ENCODE results near the gene CST9. TPM values are rescaled to one million over a fixed set of nuclear protein-coding genes. Genes with fewer than 3 reads are reported as not detected.

CST9 gene
- total RNA-seq, 2 experiments from 2014 or later = not detected

DNA sequence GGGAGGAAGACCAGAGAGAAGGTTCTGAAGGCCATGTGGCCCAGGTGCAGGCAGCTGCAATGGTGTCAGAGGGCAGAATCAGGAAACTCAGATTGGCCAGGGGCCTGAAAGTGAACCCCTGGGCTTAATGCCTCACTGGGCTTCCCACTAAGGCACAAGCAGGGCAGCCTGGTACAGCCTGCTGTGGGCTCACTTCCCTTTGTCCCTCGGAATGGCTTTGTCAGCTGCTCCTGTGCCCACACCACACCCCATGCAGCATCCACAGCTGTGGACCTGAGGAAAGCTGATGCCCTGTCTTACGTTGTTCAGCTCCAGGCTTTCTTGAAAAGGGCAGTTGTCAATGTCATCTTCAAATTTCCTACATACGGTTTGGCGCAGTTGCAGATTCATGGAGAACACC lies 2.4 kb downstream of the CST9 start:
- CTCF ChIA-PET = no interaction called here
- Mint-ChIP-seq H3K27me3 (peaks cover 3% of the 10 kb centered on the region), H3K4me1 (no peaks in the 10 kb centered on the region), H3K9me3 (no peaks in the 10 kb centered on the region), H3K27ac (no peak overlapping the region), H3K36me3 (ENCODE audit: low read depth) (no peaks in the 10 kb centered on the region), H3K4me3 (no peak overlapping the region)
- no peak for DNase-seq
- POLR2A ChIA-PET = no interaction called here

DNA sequence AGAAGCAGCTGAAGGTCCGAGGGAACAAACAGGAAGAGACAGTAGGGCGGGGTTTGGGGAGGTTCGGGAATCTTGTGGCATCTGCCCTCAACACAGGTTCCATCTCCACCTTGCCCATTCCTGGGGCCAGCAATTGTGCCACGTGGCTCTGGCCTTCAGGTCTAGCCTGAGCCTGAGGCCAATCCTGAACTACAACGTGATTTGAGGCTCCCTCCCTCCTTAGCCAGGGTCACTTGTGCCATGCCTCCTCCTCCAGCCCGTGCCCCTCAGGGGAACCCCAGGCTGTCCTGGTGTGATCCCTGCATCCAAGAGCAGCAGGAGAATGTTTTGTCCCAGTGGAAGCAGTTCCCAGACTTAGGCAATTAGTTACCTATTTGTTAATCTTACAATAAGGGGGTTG lies 3.0 kb downstream of the CST9 start:
- Mint-ChIP-seq H3K27ac (no peak overlapping the region), H3K27me3 (peaks cover 7% of the 10 kb centered on the region), H3K4me3 (no peak overlapping the region), H3K36me3 (ENCODE audit: low read depth) (no peaks in the 10 kb centered on the region), H3K9me3 (no peaks in the 10 kb centered on the region), H3K4me1 (no peaks in the 10 kb centered on the region)
- CTCF ChIA-PET = no interaction called here
- POLR2A ChIA-PET = no interaction called here
- no peak for DNase-seq

DNA sequence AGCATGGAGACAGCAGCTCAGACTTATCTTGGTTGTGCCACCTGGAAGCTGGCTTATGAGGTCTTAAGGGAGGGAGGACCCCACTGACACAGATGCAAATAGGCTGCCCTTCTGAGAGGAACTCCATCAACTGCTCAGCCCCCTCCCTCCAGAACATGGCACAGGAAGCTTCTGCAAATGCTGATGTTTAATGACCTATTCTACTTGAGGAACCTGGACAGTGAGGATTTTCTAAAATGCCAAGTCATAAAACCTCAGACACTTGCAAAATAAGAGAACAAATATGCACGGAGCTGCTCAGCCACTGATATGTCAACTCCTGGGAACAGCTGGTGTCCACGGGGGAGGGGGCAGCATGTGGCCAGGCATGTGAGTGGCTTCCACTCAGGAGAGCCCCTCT lies 3.5 kb downstream of the CST9 start:
- Mint-ChIP-seq H3K4me3 (no peak overlapping the region), H3K36me3 (ENCODE audit: low read depth) (no peaks in the 10 kb centered on the region), H3K27ac (no peak overlapping the region), H3K4me1 (no peaks in the 10 kb centered on the region), H3K9me3 (no peaks in the 10 kb centered on the region), H3K27me3 (peaks cover 11% of the 10 kb centered on the region)
- CTCF ChIA-PET = no interaction called here
- POLR2A ChIA-PET = no interaction called here
- no peak for DNase-seq

DNA sequence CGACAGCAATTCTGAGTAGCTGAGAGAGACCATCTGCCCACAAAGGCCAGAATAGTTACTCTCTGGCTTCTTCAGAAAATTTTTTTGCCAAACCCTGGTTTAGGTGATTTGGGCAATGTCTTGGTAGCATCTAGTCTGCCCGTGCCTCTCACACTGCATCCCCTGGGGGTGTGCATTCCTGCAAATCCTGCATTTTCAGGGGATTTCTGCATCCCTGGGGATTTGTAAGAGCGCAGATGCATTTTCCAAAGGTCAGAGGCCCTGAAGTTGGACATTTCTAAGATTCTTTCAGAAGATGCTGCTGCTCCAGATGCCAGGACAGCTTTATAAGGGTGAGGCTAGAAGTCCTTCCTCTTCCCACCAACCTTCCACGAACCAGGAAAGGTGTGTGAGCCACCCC lies 4.0 kb downstream of the CST9 start:
- POLR2A ChIA-PET = no interaction called here
- CTCF ChIA-PET = no interaction called here
- peaks cover 15% of the 10 kb centered on the region for H3K27me3 Mint-ChIP-seq
- no peaks in the 10 kb centered on the region for H3K4me1 Mint-ChIP-seq
- no peaks in the 10 kb centered on the region for H3K36me3 Mint-ChIP-seq (ENCODE audit: low read depth)
- no peak for DNase-seq
- H3K4me3 Mint-ChIP-seq = no peak overlapping the region
- no peak overlapping the region for H3K27ac Mint-ChIP-seq
- H3K9me3 Mint-ChIP-seq = no peaks in the 10 kb centered on the region

DNA sequence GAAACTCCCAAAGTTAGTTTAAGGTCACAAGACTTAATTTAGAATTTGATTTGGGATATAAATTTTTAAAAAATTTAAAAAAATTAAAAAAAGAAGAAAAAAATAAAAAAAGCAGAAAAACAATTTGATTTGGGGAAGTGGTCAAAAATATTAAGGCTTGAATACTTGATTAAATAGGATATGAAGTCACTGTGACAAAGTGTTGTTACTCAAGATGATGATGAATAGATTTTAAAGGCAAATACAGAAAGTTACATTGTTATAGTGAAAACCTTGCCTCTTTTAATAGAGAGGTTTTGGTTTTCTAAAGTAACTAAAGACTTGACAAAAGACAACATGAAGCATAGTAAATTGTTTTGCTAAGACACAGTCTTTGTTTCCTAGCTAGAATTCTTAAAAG lies 7.2 kb downstream of the CST9 start:
- Mint-ChIP-seq H3K4me3 (no peak overlapping the region), H3K27ac (no peak overlapping the region), H3K27me3 (peaks cover 18% of the 10 kb centered on the region), H3K36me3 (ENCODE audit: low read depth) (no peaks in the 10 kb centered on the region), H3K9me3 (no peaks in the 10 kb centered on the region), H3K4me1 (no peaks in the 10 kb centered on the region)
- POLR2A ChIA-PET = no interaction called here
- DNase-seq = no peak
- CTCF ChIA-PET = no interaction called here

DNA sequence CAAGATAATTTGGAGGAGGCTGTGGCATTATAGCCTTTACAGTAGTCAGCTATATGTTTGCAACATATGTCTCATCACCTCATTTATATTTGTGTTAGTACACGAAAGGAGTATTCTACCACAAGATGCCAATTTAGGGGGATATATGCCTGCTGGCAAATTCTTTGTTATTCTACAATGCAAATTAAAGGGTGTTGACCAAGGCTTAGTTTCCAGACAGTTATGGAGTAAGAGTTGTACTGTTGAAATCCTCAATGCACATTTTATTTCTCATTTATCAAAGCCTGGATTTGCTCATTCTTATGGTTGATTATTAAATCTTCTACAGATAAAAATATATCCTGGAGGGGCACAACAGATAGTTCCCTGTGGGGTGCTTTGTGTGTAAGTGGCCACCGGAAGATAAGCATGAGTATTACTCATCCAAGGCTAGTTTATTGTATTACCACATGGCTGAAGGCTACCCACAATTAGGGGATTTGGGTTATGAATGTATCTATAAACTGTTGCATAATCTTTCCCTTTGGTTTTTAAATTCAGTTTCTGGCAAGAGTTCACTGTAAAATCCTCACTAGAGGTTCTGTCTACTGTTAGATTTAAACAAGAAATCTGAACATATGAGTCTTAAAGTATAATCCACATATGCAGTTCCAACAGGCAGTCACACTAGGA lies 9.0 kb downstream of the CST9 start:
- H3K27ac Mint-ChIP-seq = no peak overlapping the region
- peaks cover 18% of the 10 kb centered on the region for H3K27me3 Mint-ChIP-seq
- no peaks in the 10 kb centered on the region for H3K9me3 Mint-ChIP-seq
- no peak for DNase-seq
- no peak overlapping the region for H3K4me3 Mint-ChIP-seq
- ChIA-PET CTCF (no interaction called here), POLR2A (no interaction called here)
- no peaks in the 10 kb centered on the region for H3K36me3 Mint-ChIP-seq (ENCODE audit: low read depth)
- no peaks in the 10 kb centered on the region for H3K4me1 Mint-ChIP-seq

DNA sequence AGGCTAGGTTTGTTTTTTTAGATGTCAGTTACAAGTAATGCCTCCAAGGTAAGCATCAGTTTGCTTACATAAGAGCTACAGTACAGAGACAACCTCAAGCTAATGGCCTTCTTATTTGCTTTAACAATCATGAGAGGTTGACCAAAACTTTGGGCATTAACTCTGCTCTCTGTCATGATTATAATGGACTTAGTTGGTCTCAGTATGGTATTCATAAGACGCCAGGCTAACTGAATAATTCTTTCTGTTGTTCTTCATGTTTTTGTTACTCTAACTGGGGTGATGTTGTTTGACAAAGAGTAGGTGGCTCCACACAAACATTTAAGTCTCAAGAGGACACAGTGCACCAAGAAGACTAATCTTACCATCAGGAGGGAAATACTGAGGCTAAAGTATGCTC lies 9.8 kb downstream of the CST9 start:
- H3K27me3 Mint-ChIP-seq = peaks cover 18% of the 10 kb centered on the region
- ChIA-PET POLR2A (no interaction called here), CTCF (no interaction called here)
- no peak for DNase-seq
- H3K4me3 Mint-ChIP-seq = no peak overlapping the region
- no peaks in the 10 kb centered on the region for H3K4me1 Mint-ChIP-seq
- H3K9me3 Mint-ChIP-seq = no peaks in the 10 kb centered on the region
- H3K36me3 Mint-ChIP-seq (ENCODE audit: low read depth) = no peaks in the 10 kb centered on the region
- H3K27ac Mint-ChIP-seq = no peak overlapping the region

DNA sequence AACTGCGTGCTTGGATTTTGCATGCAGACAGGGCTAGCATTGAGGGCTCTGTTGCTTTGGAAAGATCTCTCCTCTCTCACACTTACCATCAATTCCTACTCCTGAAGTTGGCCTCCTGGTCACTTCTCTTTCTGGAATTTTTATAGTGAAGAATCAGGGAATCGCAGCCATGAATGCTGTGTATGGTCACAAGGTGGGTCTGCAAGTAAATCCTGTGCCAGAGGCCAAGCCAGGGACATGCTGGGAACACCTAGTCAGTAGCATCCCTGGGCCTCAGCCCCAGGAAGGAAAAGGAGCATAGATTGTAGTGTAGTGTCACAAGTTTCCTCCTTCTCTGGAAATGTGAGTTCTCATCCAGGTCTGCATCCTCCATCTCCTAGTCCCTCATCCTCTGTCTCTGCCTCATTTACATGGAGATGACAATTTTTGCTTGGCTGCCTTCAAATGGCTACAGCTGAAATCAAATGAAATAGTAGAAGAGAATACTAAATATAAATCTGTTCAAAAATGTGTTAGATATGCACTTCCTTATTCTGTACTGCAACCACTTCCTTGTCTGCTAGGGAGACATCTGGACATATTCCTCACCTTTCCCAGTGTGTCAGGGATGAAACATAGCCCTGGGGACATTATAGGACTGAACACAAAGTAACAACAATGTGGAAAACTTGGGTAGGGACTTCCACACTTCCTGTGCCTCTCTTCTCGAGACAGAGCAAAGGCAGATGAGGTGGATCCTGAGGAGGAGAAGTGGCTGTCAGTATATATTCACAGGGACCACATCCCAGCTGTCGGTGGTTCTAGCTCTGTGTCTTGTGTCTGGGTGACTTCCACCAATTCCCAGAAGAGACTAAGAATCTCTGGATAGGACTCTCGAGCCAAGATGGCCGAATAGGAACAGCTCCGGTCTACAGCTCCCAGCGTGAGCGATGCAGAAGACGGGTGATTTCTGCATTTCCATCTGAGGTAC lies 17.0 kb downstream of the CST9 start:
- peak overlapping the region; percentile 22 for H3K4me3 Mint-ChIP-seq
- DNase-seq = no peak
- no peaks in the 10 kb centered on the region for H3K27me3 Mint-ChIP-seq
- H3K4me1 Mint-ChIP-seq = peaks cover 4% of the 10 kb centered on the region
- POLR2A ChIA-PET = no interaction called here
- H3K9me3 Mint-ChIP-seq = no peaks in the 10 kb centered on the region
- no peaks in the 10 kb centered on the region for H3K36me3 Mint-ChIP-seq (ENCODE audit: low read depth)
- peak overlapping the region; percentile 66 for H3K27ac Mint-ChIP-seq
- CTCF ChIA-PET = no interaction called here

DNA sequence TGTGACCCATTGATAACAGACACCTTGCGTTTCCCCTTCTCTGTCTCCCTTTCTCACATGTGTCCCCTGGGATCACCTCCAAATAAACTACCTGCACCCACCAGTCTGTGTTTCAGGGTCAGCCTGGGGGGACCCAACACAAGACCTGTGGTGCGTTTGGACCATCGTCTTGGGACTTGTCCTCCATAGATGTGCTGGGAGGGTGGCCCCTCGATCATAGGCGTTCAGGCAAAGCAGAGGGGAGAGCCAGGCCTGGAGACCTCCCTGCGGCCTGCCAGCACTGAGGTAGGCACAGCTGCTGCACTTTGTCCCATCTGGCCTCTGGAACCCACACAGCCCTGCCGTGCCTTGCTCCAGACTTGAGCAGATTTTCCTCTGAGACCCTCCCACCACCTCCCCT lies 18.1 kb downstream of the CST9 start:
- no peak overlapping the region for H3K4me3 Mint-ChIP-seq
- H3K9me3 Mint-ChIP-seq = no peaks in the 10 kb centered on the region

DNA sequence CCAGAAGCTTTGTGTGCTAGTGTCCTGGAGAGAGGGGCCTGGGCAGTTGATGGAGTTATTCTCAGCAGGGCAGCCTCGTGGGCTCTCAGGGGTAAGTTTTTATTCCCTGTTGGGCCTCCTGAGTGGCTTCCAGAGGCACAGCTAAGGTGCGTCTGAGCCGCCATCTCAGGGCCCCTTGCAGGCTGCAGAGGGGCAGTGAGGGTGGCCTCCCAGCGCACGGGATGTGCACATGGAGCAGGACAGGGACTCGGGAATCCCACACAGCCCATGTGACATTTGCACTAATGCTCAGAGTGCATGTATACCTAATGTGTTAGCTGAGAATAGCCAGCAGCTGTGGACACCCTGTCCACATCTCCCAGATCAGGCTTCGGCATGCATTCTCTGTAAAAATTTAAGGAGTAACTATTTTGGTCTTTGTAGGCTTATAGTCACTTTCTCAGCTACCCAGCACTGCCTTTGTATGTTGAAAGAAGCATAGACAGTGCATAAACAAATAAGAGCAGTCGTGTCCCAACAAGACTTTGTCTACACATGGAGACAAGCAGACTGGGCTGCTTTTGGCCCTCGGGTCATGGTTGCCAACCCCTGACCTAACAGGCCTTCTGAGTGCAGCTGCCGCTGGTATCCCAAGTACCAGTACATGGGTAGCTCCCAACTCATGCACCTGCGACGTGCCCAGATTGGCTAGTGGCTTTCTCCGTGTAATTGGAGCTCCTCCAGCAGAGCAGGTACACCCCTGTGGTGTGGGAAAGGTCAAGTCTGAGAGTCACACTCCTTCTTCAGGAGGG lies 18.8 kb downstream of the CST9 start:
- no peaks in the 10 kb centered on the region for H3K27me3 Mint-ChIP-seq
- CTCF ChIA-PET = no interaction called here
- no peak for DNase-seq
- POLR2A ChIA-PET = no interaction called here
- no peaks in the 10 kb centered on the region for H3K36me3 Mint-ChIP-seq (ENCODE audit: low read depth)
- no peak overlapping the region for H3K4me3 Mint-ChIP-seq
- H3K4me1 Mint-ChIP-seq = peaks cover 4% of the 10 kb centered on the region
- no peak overlapping the region for H3K27ac Mint-ChIP-seq
- no peaks in the 10 kb centered on the region for H3K9me3 Mint-ChIP-seq

More for the DNA sequence above, 18.1 kb downstream of the CST9 start:
- peaks cover 4% of the 10 kb centered on the region for H3K4me1 Mint-ChIP-seq
- H3K27me3 Mint-ChIP-seq = no peaks in the 10 kb centered on the region
- no peak for DNase-seq
- CTCF ChIA-PET = no interaction called here
- no peaks in the 10 kb centered on the region for H3K36me3 Mint-ChIP-seq (ENCODE audit: low read depth)
- H3K27ac Mint-ChIP-seq = no peak overlapping the region
- POLR2A ChIA-PET = no interaction called here

DNA sequence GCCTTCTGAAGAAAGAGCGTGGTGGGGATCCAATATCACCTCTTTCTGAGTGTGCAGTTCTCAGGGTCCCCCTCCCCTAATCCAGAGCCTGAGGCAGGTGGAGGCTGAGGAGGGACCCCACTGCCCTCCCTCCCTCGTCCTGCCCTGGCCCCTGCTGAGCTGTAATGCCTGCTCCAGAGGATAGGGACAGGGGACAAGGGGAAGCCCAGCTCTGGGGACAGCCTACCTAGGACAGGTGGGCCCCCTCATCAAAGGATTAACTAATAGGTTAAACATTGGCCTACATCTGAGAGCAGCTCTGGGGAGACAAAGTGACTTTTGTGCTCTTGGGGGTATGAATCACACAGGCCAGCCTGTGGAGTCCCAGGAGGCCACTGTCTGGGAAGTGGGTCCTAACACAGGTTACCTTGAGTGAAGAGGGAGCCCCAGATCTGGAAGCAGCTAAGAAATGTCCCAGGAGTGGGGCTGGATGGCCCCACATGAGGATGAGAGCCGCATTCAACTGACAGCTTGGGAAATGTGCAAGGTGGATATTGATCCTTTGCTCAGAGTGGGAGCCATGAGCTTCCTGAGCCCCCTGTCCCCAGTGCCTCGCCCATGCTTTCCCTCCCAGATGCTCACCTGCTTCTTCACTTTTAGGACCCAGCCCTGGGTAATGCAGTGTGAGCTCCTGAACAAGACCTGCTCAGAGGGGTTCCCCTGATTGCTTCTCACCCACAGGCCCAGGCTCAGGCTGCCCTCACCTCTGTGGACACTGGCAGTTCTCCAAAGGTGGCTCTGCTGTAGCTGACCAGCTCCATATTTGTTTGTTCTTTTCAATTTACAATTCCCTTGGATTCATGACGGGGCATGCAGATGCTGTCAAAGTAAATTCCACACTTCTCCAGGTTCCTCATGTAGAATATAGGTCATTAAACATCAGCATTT lies 19.6 kb downstream of the CST9 start:
- H3K27ac Mint-ChIP-seq = no peak overlapping the region
- H3K4me1 Mint-ChIP-seq = peaks cover 4% of the 10 kb centered on the region
- H3K27me3 Mint-ChIP-seq = no peaks in the 10 kb centered on the region
- ChIA-PET POLR2A (no interaction called here), CTCF (no interaction called here)
- no peak overlapping the region for H3K4me3 Mint-ChIP-seq
- DNase-seq = no peak
- no peaks in the 10 kb centered on the region for H3K36me3 Mint-ChIP-seq (ENCODE audit: low read depth)
- no peaks in the 10 kb centered on the region for H3K9me3 Mint-ChIP-seq

DNA sequence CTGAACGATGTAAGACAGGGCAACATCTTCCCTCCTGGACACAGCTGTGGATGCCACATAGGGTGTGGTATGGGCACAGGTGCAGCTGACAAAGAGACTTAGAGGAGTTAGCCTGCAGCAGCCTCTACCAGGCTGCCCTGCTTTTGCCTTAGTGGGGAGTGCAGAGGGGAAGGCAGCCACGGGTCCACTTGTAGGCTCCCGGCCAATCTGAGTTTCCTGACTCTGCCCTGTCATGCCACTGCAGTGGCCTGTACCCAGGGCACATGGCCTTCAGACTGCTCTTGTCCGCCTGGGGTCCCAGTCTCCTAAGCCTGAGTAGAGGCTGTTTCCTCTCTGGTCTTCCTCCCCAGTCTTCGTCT lies 20.3 kb downstream of the CST9 start:
- Mint-ChIP-seq H3K27me3 (peaks cover under 1% of the 10 kb centered on the region), H3K36me3 (ENCODE audit: low read depth) (no peaks in the 10 kb centered on the region)
- CTCF ChIA-PET = no interaction called here

More for the DNA sequence above, 20.3 kb downstream of the CST9 start:
- no peak overlapping the region for H3K4me3 Mint-ChIP-seq
- peaks cover 4% of the 10 kb centered on the region for H3K4me1 Mint-ChIP-seq
- H3K9me3 Mint-ChIP-seq = no peaks in the 10 kb centered on the region
- POLR2A ChIA-PET = no interaction called here
- no peak overlapping the region for H3K27ac Mint-ChIP-seq
- DNase-seq = no peak

All from activated CD4-positive, alpha-beta T cell treated with anti-CD3 and anti-CD28 coated beads, Interleukin-2, amount 10 ng/mL, durations not matched to agents 7 days and 5 days (primary cell).